H1 (cell line): ENCODE results near the gene MYO7B. TPM values are rescaled to one million over a fixed set of nuclear protein-coding genes. Genes with fewer than 3 reads are reported as not detected.

Experiments used
- CTCF ChIA-PET: fragments of 300-600 bp; sonication (Branson Sonifier 250); formaldehyde crosslinking; loops from one replicate; lab custom pipeline; 2021; ENCODE audit not compliant: partially characterized antibody; lab: Charles Lee
- POLR2A ChIA-PET: fragments of 300-600 bp; sonication (Branson Sonifier 250); formaldehyde crosslinking; loops from one replicate; lab custom pipeline; 2021; ENCODE audit warnings: inconsistent platforms; ENCODE audit not compliant: partially characterized antibody; lab: Charles Lee
- DNase-seq, 2 experiments: peaks; one replicate each; pipeline versions ENCODE4 v3.0.0 to v3.0.0-alpha.2; 2010 to 2022; ENCODE audit warnings: low spot score in 2 of 2, low read depth in 1 of 2, mixed read lengths in 1 of 2
- FAIRE-seq: peaks from 2 replicates; lab custom pipeline; 2011; peaks lifted over from hg19 to GRCh38; lab: Jason Lieb, UNC
- H2AFZ ChIP-seq: 2 replicates; pipeline ENCODE4 v1.8.1; 2012; ENCODE audit warnings: low read length, inconsistent platforms
- H2AK5ac ChIP-seq: 2 replicates; pipeline ENCODE4 v1.6.1; 2013; ENCODE audit warnings: low read depth, low read length
- H2BK120ac ChIP-seq: replicated peaks from 2 replicates; pipeline ENCODE3; 2013; ENCODE audit warnings: low read depth, low read length, inconsistent platforms
- H2BK12ac ChIP-seq: 2 replicates; pipeline ENCODE4 v1.6.1; 2013; ENCODE audit warnings: low read depth, low read length
- H2BK15ac ChIP-seq: 2 replicates; pipeline ENCODE4 v1.6.1; 2013; ENCODE audit warnings: low read length
- H2BK20ac ChIP-seq: 2 replicates; pipeline ENCODE4 v1.6.1; 2013; ENCODE audit warnings: low read length
- H2BK5ac ChIP-seq: 2 replicates; pipeline ENCODE4 v1.6.1; 2013; ENCODE audit warnings: low read depth, low read length
- H3K14ac ChIP-seq: 2 replicates; pipeline ENCODE4 v1.6.1; 2013; ENCODE audit warnings: inconsistent platforms; ENCODE audit not compliant: insufficient read length
- H3K18ac ChIP-seq: 2 replicates; pipeline ENCODE4 v1.6.1; 2013; ENCODE audit warnings: low read length; ENCODE audit errors: extremely low read depth
- H3K23ac ChIP-seq: 2 replicates; pipeline ENCODE4 v1.6.1; 2013; ENCODE audit warnings: inconsistent platforms; ENCODE audit not compliant: insufficient read length
- H3K23me2 ChIP-seq: 2 replicates; pipeline ENCODE4 v1.6.1; 2013; ENCODE audit warnings: low read depth, low read length
- H3K27ac ChIP-seq: 2 replicates; pipeline ENCODE4 v1.6.1; 2011; ENCODE audit warnings: low read depth, low read length, inconsistent platforms
- H3K27me3 ChIP-seq, 4 experiments: replicated peaks in 1 of 4; 1 replicate in 1 of 4; 2 replicates in 3 of 4; pipeline versions ENCODE4 v1.6.1 to v1.8.1; 2011 to 2013; ENCODE audit warnings: low read length in 3 of 4, mild to moderate bottlenecking in 3 of 4, inconsistent platforms in 2 of 4, mixed read lengths in 2 of 4, moderate library complexity in 1 of 4; ENCODE audit not compliant: control insufficient read depth in 3 of 4, insufficient read depth in 3 of 4; ENCODE audit errors: extremely low read depth in 1 of 4
- H3K36me3 ChIP-seq, 4 experiments: 2 replicates each; pipeline versions ENCODE4 v1.6.1 to v1.8.1; 2011 to 2013; ENCODE audit warnings: mild to moderate bottlenecking in 4 of 4, low read length in 3 of 4, moderate library complexity in 2 of 4, control low read depth in 1 of 4, inconsistent platforms in 1 of 4; ENCODE audit not compliant: insufficient read depth in 4 of 4, control insufficient read depth in 2 of 4
- H3K4ac ChIP-seq: replicated peaks from 2 replicates; pipeline ENCODE3; 2013; ENCODE audit warnings: low read length, low read depth, mixed read lengths, inconsistent platforms; ENCODE audit not compliant: insufficient read length
- H3K4me1 ChIP-seq, 4 experiments: replicated peaks in 1 of 4; 1 replicate in 1 of 4; 2 replicates in 3 of 4; pipeline versions ENCODE4 v1.6.1 to v1.8.1; 2011 to 2013; ENCODE audit warnings: low read length in 3 of 4, inconsistent platforms in 2 of 4, mixed read lengths in 1 of 4; ENCODE audit not compliant: insufficient read depth in 4 of 4, control insufficient read depth in 3 of 4
- H3K4me2 ChIP-seq, 2 experiments: 2 replicates each; pipeline versions ENCODE4 v1.6.1 to v1.8.1; 2011 to 2013; ENCODE audit warnings: low read depth in 2 of 2, low read length in 2 of 2, control low read depth in 1 of 2, inconsistent platforms in 1 of 2, mild to moderate bottlenecking in 1 of 2; ENCODE audit not compliant: insufficient read depth in 1 of 2
- H3K4me3 ChIP-seq, 4 experiments: fragments of 200-600, 300-600 bp in 1 of 4; sonication (generic), shearing (Covaris generic), sonication (Bioruptor Twin) in 1 of 4; 2 replicates each; pipeline versions ENCODE4 v1.5.1 to v1.8.1; 2011 to 2016; ENCODE audit warnings: low read length in 4 of 4, low read depth in 3 of 4, control low read depth in 2 of 4, inconsistent platforms in 2 of 4, mild to moderate bottlenecking in 2 of 4, mixed read lengths in 1 of 4, moderate library complexity in 1 of 4; ENCODE audit not compliant: insufficient read depth in 2 of 4; ENCODE audit errors: extremely low read depth in 1 of 4
- H3K56ac ChIP-seq: replicated peaks from 2 replicates; pipeline ENCODE3; 2013; ENCODE audit warnings: low read depth, mild to moderate bottlenecking, mixed read lengths, low read length, inconsistent platforms; ENCODE audit not compliant: insufficient read length
- H3K79me1 ChIP-seq: 2 replicates; pipeline ENCODE4 v1.6.1; 2013; ENCODE audit warnings: low read depth, low read length, control low read depth
- H3K79me2 ChIP-seq, 2 experiments: 2 replicates each; pipeline versions ENCODE4 v1.6.1 to v1.8.1; 2012 to 2013; ENCODE audit warnings: low read length in 2 of 2, mild to moderate bottlenecking in 2 of 2, inconsistent platforms in 1 of 2; ENCODE audit not compliant: insufficient read depth in 2 of 2, control insufficient read depth in 1 of 2
- H3K9ac ChIP-seq, 4 experiments: replicated peaks in 1 of 4; 1 replicate in 1 of 4; 2 replicates in 3 of 4; pipeline versions ENCODE4 v1.6.1 to v1.8.1; 2011 to 2013; ENCODE audit warnings: low read depth in 3 of 4, low read length in 3 of 4, control low read depth in 2 of 4, mild to moderate bottlenecking in 2 of 4, moderate library complexity in 2 of 4, inconsistent platforms in 1 of 4; ENCODE audit errors: extremely low read depth in 1 of 4
- H3K9me3 ChIP-seq, 2 experiments: 2 replicates each; pipeline versions ENCODE4 v1.6.1 to v1.8.1; 2012 to 2013; ENCODE audit warnings: mild to moderate bottlenecking in 2 of 2, moderate library complexity in 2 of 2, control low read depth in 1 of 2, inconsistent platforms in 1 of 2, low read depth in 1 of 2, low read length in 1 of 2, mixed read lengths in 1 of 2; ENCODE audit not compliant: insufficient read depth in 2 of 2
- H4K20me1 ChIP-seq, 2 experiments: replicated peaks in 1 of 2; 2 replicates each; pipeline versions ENCODE3 to v1.8.1; 2011 to 2013; ENCODE audit warnings: inconsistent platforms in 2 of 2, low read length in 2 of 2, mild to moderate bottlenecking in 1 of 2; ENCODE audit not compliant: insufficient read depth in 2 of 2, control insufficient read depth in 1 of 2
- H4K5ac ChIP-seq: 2 replicates; pipeline ENCODE4 v1.6.1; 2013; ENCODE audit warnings: low read length, low read depth, mixed read lengths, inconsistent platforms; ENCODE audit not compliant: insufficient read length
- H4K8ac ChIP-seq: 2 replicates; pipeline ENCODE4 v1.8.0; 2013; ENCODE audit warnings: mild to moderate bottlenecking, moderate library complexity, low read length, inconsistent platforms; ENCODE audit not compliant: insufficient read depth; ENCODE audit errors: extremely low read depth
- H4K91ac ChIP-seq: replicated peaks from 2 replicates; pipeline ENCODE3; 2013; ENCODE audit warnings: low read length, mixed read lengths, inconsistent platforms; ENCODE audit not compliant: insufficient read length
- ATF2 ChIP-seq: IDR thresholded peaks from 2 replicates; pipeline ENCODE4 v1.6.1; 2012; ENCODE audit warnings: low read length, inconsistent platforms
- EZH2 ChIP-seq: fragments of 200-600 bp; sonication (generic); IDR thresholded peaks from 2 replicates; pipeline ENCODE4 v1.7.1; 2012; ENCODE audit warnings: low read depth, mild to moderate bottlenecking, moderate library complexity, low read length, inconsistent platforms; ENCODE audit not compliant: severe bottlenecking
- POU5F1 ChIP-seq: IDR thresholded peaks from 2 replicates; pipeline ENCODE4 v1.6.1; 2011; ENCODE audit warnings: low read depth, mild to moderate bottlenecking, low read length, moderate library complexity
- RAD21 ChIP-seq, 2 experiments: IDR thresholded peaks in 1 of 2; conservative IDR thresholded peaks in 1 of 2; 2 replicates each; pipeline ENCODE4 v1.6.1; 2011; ENCODE audit warnings: low read depth in 2 of 2, low read length in 2 of 2, improper control_type of control experiment in 1 of 2, inconsistent platforms in 1 of 2, mild to moderate bottlenecking in 1 of 2, moderate library complexity in 1 of 2
- RXRA ChIP-seq: IDR thresholded peaks from 2 replicates; pipeline ENCODE4 v1.6.1; 2011; ENCODE audit warnings: low read depth, mild to moderate bottlenecking, low read length, moderate library complexity; ENCODE audit not compliant: insufficient read depth
- ZNF274 ChIP-seq: IDR thresholded peaks from 2 replicates; pipeline ENCODE4 v1.7.0; 2012; ENCODE audit warnings: low read length, borderline replicate concordance; ENCODE audit errors: extremely low read depth
- WGBS, 2 experiments: shearing (Covaris generic) in 1 of 2; methylation state at CpG; one replicate each; pipeline versions ENCODE4 v1.1.6 to v1.1.7; 2013 to 2015; ENCODE audit warnings: low lambda C conversion rate in 2 of 2, mixed read lengths in 2 of 2, inconsistent platforms in 1 of 2, low coverage in 1 of 2, missing lambda C conversion rate in 1 of 2; ENCODE audit not compliant: insufficient replicate concordance in 2 of 2, insufficient coverage in 1 of 2, insufficient read length in 1 of 2; ENCODE audit errors: extremely low coverage in 1 of 2, missing lambda C conversion rate in 1 of 2; 5-methylcytosine and 5-hydroxymethylcytosine counted together
- polyA plus RNA-seq, 7 experiments: library from polyadenylated mRNA; depleted of rRNA in 3 of 7; stranded (reverse) in 5 of 7; unstranded in 2 of 7; fragments of >200 nt in 5 of 7; fragments of 200-250 nt in 2 of 7; gene quantifications; 1 replicate in 5 of 7; 2 replicates in 1 of 7; 4 replicates in 1 of 7; pipeline versions ENCODE4 v1.2.1 to v1.2.3, GENCODE V29; 2011 to 2013; ENCODE audit warnings: missing spikeins in 2 of 7, mixed read lengths in 2 of 7
- total RNA-seq: library from RNA; stranded (reverse); fragmentation: NEBNext Ultra II Directional; extraction: Animal tissue kit (Norgen Biotek cat#: 25700); gene quantifications from 2 replicates; pipeline ENCODE4 v1.2.1, GENCODE V29; 2021
- TF ChIP-seq, protein P1 (sequence below): IDR thresholded peaks from 2 replicates; pipeline ENCODE4 v1.6.1; 2012; ENCODE audit warnings: inconsistent platforms

Gene MYO7B
- total and polyA plus RNA-seq, 2 of the 8 experiments (the other 6 are each of a cell fraction or from before 2014, with no cell fraction given), result not detected

GRCh38 chr2:127640082-127641072 lies 104.9 kb downstream of the MYO7B start:
- DNase-seq (peak in 1 of 2 experiments; percentile 75), FAIRE-seq (no peak)
- Histone ChIP-seq H3K27ac (no peak overlapping the region), H3K79me2 (no peaks in the 10 kb centered on the region), H3K36me3 (no peaks in the 10 kb centered on the region), H3K9me3 (no peaks in the 10 kb centered on the region), H2BK5ac (peak overlapping the region; percentile 61), H3K4me2 (no peak overlapping the region), H2BK120ac (no peak overlapping the region), H2AFZ (no peak overlapping the region), H3K14ac (no peak overlapping the region), H3K56ac (no peak overlapping the region), H4K91ac (no peak overlapping the region), H3K23ac (no peak overlapping the region), H2BK12ac (peak overlapping the region; percentile 98; the same call in 1 of the 2 replicates), H4K8ac (peak overlapping the region; percentile 89), H3K4me1 (peaks cover 0 to 19% (median 7%) of the 10 kb centered on the region in 4 experiments; a peak in 6 of 7 replicates), H3K27me3 (no peaks in the 10 kb centered on the region), H4K20me1 (no peaks in the 10 kb centered on the region), H2BK20ac (no peak overlapping the region), H3K23me2 (no peaks in the 10 kb centered on the region), H3K4ac (peak overlapping the region; percentile 51), H2AK5ac (peak overlapping the region; percentile 53; the same call in 1 of the 2 replicates), H3K4me3 (no peak overlapping the region), H4K5ac (no peak overlapping the region), H3K9ac (no peak overlapping the region), H3K79me1 (no peaks in the 10 kb centered on the region), H2BK15ac (no peak overlapping the region; the same call in 1 of the 2 replicates), H3K18ac (peak overlapping the region; percentile 60; the same call in 1 of the 2 replicates)
- CTCF ChIA-PET, result interaction anchor here (0.6 to 9.8 kb wide), 28 partner anchors 9 to 509 kb away, joined by 3 to 114 read pairs (median 4); no protein-coding TSS in a partner anchor
- WGBS, 2 experiments, result 87% methylated on average over 21 of the region's 25 CpGs; no CpG with 5 or more reads in 1 of the 2 experiments
- POLR2A ChIA-PET, result interaction anchor here (0.9 to 3.3 kb wide), 3 partner anchors 9 to 114 kb away, joined by 3 to 10 read pairs (median 3); partner anchors contain the start of gene IWS1
- TF ChIP-seq POU5F1 (no peak), ATF2 (no peak), EZH2 (no peak), ZNF274 (no peak), RAD21 (IDR thresholded peaks at IDR 0.05 in 1 of 2, conservative IDR thresholded peaks at IDR 0.05 in 1 of 2; ENCODE audit: low read depth in 2 of 2, low read length in 2 of 2) (peak; percentile 66 to 73), RXRA (no peak)
- TF ChIP-seq, protein P1, sequence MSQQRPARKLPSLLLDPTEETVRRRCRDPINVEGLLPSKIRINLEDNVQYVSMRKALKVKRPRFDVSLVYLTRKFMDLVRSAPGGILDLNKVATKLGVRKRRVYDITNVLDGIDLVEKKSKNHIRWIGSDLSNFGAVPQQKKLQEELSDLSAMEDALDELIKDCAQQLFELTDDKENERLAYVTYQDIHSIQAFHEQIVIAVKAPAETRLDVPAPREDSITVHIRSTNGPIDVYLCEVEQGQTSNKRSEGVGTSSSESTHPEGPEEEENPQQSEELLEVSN, result 0 out of 2 replicates have a peak, but pooled peaks have one; percentile 26
